D721Med (cell line): Measurements from ENCODE around the gene SHPK.

Experiments used
- DNase-seq: peaks from one replicate; pipeline ENCODE4 v3.0.0; 2011; ENCODE audit warnings: low spot score; ENCODE audit not compliant: insufficient read length
- FAIRE-seq: peaks from 2 replicates; lab custom pipeline; 2011; peaks lifted over from hg19 to GRCh38; lab: Jason Lieb, UNC
- TF ChIP-seq, protein P1 (sequence below): IDR thresholded peaks from 2 replicates; pipeline ENCODE4 v1.5.1; 2012; ENCODE audit warnings: mild to moderate bottlenecking, control low read depth; ENCODE audit not compliant: insufficient read depth; ENCODE audit errors: missing control alignments

Gene SHPK

GRCh38 chr17:3660311-3660891 is 24.4 kb upstream of the SHPK start:
- no peak for DNase-seq
- no peak for FAIRE-seq
- TF ChIP-seq, protein P1, sequence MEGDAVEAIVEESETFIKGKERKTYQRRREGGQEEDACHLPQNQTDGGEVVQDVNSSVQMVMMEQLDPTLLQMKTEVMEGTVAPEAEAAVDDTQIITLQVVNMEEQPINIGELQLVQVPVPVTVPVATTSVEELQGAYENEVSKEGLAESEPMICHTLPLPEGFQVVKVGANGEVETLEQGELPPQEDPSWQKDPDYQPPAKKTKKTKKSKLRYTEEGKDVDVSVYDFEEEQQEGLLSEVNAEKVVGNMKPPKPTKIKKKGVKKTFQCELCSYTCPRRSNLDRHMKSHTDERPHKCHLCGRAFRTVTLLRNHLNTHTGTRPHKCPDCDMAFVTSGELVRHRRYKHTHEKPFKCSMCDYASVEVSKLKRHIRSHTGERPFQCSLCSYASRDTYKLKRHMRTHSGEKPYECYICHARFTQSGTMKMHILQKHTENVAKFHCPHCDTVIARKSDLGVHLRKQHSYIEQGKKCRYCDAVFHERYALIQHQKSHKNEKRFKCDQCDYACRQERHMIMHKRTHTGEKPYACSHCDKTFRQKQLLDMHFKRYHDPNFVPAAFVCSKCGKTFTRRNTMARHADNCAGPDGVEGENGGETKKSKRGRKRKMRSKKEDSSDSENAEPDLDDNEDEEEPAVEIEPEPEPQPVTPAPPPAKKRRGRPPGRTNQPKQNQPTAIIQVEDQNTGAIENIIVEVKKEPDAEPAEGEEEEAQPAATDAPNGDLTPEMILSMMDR, result no peak

- TF ChIP-seq, protein P1, result no peak
- DNase-seq (no peak), FAIRE-seq (no peak)
These were observed 23.6 kb upstream of the SHPK start for GRCh38 chr17:3659541-3660111.

DNA sequence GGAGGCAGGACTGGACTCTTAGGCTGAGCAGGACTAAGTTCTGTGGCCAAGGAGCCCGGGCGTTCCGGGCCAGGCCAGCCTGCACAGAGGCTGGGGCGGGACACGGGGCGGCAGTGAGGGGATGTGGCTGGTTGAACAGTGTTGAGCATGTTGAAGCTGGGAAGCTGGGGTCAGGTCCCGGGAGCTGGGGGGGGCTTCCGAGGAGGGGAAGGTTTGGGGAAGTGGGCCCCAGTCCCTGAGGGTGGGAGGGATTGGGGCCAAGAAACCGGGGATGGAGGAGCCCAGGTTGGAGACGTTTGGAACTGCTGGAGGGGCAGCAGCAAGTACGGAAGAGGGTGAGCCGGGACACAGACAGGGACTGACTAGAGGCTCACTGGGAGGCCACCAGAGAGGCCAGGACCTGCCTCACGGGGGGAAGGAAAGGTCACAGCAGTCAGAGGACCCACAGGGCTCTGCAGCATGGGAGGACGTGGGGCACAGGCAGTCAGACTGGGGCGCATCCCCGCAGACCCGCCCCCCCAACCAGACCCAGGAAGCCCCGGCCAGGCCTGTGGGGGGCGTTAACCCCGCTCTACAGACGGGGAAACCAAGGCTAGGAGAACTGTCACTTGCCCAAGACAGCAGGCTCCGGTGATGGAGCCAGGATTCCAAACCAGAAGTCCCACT is 22.9 kb upstream of the SHPK start:
- no peak for FAIRE-seq
- no peak for DNase-seq
- TF ChIP-seq, protein P1, result no peak

DNA sequence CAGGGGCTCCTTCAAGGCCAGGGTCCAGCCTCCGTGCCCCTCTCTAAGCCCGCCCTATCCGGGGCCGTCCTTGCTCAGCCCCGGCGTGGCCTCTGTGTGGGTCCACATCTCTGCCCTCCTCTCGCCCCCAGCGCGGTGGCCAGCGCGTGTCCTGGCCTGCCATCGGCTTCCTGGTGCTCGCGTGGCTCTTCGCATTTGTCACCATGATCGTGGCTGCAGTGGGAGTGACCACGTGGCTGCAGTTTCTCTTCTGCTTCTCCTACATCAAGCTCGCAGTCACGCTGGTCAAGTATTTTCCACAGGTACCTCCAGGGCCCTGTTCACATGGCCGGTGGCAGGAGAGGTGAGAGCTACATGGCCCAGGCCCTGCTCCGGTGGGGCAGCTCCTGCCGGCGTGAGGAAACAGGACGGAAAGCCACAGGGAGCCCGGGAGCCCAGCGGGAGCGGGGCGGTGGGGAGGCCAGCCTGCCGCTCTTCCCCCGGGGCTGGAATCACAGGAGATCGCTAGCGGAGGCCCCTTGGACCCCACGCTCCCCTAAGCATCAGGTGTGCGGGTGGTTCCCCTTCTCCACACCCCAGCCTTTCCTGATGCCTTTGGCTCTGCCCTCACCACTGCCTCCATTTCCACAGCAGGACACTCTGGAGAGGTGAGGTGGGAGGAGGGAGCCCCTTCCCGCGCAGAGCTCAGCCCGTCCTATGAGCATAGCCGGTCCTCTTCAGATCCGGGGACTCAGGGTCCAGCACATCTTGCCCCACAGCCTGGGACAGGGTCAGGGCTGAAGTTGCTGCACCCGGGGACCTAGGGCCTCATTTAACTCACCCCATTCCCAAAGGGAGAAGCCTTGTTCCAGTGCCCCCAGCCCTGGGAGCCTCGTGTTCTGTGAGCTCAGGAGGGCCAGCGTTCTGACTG is 22.1 kb upstream of the SHPK start:
- DNase-seq (no peak), FAIRE-seq (no peak)
- TF ChIP-seq, protein P1, result no peak

DNA sequence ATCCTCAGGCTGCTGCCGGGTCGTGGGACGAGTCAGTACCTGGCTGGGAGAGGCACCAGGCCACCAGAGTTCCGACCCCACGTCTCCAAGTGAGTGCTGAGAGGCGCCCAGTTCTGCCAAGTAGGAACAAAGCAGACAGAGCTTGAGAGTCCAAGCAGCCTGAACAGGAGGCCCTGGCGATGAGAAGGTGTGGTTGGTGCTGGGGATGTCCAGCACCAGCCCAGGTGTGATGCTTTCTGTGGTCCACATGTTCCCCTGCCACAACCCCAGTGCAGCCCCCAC is 21.5 kb upstream of the SHPK start:
- DNase-seq (no peak), FAIRE-seq (no peak)

GRCh38 chr17:3656755-3657587 is 20.9 kb upstream of the SHPK start:
- FAIRE-seq, result no peak
- no peak for DNase-seq
- TF ChIP-seq, protein P1, result no peak

More for the DNA sequence above, 21.5 kb upstream of the SHPK start:
- TF ChIP-seq, protein P1, result no peak
